HuH-7.5 (cell line): ENCODE measurements around the gene AFF3.
"Not testable (repeated sequence)": the region's sequence is repeated elsewhere in the genome, so short reads cannot be mapped to it uniquely, and the experiment has no call there.

Experiments used
- DNase-seq: peaks from one replicate; pipeline ENCODE4 v3.0.0; 2011; ENCODE audit warnings: low spot score

Gene AFF3

DNA sequence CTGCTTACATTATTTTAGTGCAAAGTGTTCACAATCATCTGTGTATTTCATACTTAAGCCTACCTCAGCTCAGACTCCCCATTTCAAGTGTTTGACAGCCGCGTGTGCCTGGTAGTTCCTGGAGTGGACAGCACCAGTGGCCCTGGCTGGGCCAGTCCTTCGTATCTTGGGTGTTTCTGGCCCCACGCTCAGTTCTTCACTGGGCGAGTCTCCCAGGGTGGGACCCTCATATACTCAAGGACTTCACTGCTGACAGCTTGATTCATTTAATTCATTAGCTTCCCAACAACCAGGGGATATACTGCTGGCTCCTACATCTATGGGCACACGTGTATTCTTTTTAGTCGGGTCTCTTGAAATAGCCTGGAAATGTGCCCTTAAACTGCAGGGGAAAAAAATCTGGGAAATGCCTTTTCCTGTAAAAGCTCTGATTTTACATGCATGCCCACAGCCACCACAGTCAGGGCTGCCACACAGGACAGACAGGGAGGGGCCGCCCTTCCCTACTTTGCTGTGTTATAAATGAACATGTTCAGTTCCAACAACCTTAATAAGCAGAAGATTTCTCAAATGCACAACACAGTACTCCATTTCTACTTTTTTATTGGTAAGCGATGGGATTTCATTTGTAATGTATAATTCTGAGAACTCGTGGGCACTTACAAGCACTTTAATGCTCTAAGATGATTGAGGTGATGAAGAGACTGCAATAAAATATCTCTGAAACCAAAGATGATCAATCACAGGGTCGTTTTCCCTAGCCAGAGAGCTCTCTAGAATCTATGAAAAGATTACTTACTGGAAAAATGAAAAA lies 447.1 kb downstream of the AFF3 start:
- DNase-seq = no peak

GRCh38 chr2:99694331-99694730 lies 448.1 kb downstream of the AFF3 start:
- DNase-seq = no peak

DNA sequence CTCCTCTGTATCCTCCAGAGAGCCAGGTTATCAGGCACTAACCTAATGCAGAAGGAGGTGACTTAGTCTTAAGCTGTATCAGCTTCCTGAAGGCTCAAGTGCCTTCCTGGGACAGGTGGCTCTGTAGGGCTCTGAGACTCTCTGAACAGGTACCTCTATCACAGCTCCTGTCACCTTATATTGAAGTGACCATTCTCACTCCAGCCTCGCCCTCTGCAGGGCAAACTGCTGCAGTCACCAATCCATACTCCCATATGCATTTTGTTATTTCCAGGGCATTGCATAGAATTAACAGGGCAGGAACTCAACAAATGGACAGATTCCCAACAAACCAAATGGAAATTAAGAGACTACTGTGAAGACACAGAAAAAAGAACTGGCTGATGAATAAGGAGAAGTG lies 449.6 kb downstream of the AFF3 start:
- DNase-seq = no peak

DNA sequence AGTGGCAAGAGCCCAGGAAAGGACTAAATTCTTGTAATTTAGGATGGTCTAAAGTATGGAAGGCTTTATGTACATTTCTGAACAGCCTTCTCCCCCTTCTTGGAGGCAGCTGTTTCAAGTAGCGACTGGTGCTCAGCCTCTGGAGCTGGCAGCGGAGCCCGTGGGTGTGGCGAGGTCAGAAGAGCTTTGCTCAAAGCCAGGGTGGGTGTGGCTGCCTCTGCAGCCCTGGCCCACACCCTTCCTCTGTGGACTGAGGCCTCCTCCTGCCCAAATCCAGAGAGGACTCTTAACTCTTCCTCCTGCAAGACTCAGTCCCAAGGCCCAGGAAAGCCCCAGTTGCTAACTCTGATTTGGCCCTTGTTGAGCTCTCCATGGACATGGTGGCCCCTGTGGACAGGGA lies 450.5 kb downstream of the AFF3 start:
- DNase-seq = no peak

DNA sequence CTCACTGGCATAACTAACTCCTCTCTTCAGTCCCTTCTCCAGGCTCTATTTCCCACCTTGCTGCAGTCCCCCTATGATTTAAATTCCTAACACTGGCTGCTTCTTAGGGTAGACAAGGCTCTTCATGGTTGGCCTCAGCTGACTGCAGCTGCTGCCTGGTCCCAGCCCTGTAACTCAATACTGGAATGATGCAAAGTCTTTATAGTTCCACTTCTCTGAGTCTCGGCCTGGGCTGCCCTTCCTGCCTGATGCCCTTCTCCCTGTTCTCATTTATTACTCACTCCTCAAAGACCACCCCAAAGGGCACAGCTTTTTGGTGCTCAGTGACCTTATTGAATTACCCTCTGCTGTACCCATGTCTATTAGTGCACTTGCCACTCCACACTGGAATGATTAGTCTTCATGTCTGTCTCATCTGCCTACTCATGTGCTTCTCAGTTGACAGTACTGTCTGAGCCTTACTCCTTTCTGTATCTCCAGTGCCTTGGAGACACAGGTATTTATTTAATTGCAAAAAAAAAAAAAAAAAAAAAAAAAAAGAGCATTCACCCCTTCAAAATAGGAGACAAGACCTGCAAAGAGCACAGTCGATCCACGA lies 453.1 kb downstream of the AFF3 start:
- no peak for DNase-seq

GRCh38 chr2:99688699-99689098 lies 453.7 kb downstream of the AFF3 start:
- no peak for DNase-seq

GRCh38 chr2:99682275-99683060 lies 459.9 kb downstream of the AFF3 start:
- DNase-seq = no peak

DNA sequence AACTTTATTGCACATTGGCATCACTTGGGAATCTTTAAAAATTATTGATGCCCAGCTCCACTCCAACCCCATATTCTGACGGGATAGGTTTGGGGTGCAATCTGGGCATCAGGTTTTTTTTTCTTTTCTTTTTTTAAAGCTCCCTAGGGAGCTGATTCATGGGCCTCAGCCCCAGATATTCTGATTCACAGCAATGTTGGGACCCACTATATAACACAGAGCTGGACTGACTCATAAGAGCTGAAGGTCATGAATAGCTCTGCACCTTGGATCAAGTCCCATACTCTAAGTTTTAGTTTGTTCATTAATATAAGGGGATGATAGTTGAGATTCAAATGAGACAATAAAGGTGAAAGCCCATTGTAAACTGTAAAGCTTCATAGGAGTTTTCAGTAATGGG lies 461.4 kb downstream of the AFF3 start:
- DNase-seq = no peak

- DNase-seq = no peak
These were observed 462.9 kb downstream of the AFF3 start for GRCh38 chr2:99679518-99679917.

DNA sequence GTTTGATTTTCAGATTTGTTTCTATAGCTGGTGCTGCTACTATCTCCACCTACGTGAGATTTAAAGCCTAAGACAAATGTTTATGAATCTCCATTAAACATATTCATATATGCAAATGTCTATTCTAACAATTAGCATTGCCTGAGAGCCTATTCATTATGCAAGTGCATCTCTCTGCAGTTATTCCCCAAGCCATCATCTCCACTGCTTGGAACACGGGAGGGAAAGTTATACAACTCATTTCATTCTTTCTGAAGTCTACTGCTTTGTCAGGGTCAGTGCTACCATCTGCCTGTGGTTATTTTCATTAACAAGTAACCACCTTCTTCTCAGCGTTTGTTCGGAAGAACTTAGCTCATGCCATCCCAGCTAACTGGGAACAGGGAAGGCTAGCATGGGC lies 463.8 kb downstream of the AFF3 start:
- DNase-seq = no peak

DNA sequence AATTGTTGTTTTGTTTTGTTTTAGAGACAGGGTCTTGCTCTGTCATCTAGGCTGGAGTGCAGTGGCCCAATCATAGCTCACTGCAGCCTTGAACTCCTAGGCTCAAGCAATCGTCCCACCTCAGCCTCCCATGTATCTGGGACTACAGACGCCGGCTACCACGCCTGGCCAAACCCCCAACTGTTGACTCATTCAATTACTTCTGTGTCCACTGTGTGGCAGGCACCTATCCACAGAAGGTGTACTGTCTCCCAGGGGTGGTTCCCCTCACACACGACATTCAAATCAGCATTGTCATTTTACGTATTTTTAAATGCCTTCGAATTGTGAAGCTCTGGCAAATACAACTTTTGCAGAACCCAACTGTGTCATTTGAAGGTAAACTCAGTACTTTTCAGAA lies 464.6 kb downstream of the AFF3 start:
- DNase-seq = no peak

GRCh38 chr2:99675130-99675661 lies 467.2 kb downstream of the AFF3 start:
- DNase-seq = no peak

GRCh38 chr2:99674090-99674489 lies 468.3 kb downstream of the AFF3 start:
- DNase-seq = no peak

DNA sequence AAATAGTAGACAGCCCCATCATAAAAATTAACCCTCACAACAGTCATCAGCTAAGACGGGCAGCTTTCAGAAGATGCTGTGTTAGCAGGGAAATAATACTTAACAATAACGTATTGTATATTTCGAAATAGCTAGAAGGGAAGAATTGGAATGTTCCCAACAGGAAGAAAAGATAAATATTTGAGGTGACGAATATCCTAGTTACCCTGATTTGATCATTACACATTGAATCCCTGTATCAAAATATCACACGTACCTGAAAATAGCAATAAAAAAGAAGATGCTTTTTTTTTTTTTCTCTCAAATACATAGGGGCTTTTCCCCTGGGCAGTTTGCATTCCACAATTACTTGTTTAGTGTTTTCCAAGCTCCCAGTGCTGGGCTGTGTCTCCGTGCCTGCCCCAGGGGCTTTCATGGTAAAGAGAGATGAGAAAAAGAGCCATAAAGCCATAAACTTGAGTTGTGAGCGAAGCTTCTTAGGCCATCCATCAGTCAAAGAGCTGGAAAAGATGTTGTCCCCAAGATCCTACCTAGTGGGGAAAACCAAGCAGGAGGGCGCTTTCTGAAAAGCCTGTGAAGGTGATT lies 469.5 kb downstream of the AFF3 start:
- DNase-seq = no peak

DNA sequence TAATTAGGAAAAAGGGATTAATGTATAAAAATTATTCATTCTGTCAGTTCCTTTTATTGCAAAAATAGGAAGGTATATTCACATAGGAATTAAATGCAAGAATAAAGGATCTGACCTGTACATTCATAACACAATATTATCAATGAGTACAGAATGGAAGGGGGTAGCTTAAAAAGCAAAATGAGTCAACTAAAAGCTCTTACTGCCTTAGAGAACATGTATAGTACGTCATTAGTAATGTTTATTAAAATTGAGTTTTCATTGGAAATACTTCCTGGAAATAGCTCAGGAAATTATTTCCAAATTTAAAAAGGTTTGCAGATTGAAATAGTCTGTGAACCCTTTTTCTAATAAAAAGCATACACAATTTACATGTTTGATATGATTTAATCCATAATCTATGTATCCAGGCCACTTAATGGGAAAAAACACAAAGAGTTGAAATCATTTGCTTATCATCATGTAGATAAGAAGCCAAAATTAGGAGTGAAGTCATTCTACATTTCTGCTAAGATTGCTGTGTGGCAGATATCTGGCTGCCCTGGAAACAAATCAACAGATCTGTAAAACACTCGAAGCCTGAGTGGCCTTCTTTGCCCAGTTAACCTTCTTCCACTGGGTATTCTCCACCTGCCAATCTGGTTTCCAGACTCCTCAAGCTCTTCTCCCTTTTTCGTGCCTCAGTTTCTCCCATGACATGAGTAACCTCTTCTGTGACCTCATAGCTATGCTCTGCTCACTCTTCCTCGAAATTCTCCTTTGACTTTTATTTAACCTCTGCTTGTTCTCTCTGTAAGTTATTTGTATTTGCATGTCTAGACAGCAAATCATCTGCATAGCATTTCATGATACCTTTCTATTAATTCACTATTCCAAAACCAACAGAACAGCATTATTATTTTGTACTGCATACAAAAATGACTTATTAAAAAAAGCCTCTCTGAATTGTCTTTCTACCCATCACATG lies 471.3 kb downstream of the AFF3 start:
- DNase-seq = no peak

- DNase-seq = no peak
These were observed 476.1 kb downstream of the AFF3 start for GRCh38 chr2:99666256-99666655.

DNA sequence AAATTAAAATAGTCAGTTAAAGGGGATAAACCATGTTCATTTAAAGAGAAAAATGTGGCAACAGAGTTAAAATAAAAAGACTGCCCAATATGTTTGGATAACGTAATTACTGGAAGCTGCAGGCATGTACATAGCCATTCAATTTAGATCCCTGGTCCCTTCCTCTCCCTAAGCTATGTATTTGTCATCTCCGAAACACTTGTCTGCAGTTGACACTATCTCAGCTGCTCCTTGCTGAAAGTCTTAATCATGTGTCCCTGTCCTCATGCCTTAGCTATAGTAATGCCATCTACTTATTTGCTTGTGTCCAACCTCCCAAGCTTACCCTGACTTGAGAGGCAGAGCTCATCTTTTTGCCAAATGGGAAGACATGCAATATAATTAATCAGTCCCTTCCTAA lies 478.7 kb downstream of the AFF3 start:
- DNase-seq = no peak

DNA sequence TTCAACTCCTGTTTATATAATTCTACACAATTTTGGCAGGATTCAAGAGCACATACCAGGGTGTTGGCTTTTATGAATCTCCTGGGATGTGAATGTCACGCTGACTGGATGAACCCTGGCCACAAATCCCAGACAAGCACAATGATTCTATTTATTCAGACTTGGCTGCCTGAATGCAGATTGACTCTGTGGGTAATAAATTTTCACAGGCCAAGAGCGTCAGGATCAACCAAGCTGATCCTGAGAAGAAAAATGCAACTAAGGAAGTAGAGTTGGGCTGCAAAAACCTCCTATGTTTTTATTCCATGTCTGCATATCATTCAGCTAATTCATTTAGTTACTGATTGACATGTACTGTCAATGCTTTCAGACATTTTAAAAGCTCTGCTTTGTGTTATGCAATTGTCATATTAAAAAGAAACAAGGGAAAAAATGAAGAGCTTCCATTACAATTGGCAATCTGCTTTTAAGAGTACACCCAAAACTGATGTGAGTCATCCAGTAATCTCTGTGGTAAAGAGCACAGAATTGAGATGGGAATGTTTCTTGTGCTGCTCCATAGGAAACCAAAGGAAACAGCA lies 479.5 kb downstream of the AFF3 start:
- no peak for DNase-seq

DNA sequence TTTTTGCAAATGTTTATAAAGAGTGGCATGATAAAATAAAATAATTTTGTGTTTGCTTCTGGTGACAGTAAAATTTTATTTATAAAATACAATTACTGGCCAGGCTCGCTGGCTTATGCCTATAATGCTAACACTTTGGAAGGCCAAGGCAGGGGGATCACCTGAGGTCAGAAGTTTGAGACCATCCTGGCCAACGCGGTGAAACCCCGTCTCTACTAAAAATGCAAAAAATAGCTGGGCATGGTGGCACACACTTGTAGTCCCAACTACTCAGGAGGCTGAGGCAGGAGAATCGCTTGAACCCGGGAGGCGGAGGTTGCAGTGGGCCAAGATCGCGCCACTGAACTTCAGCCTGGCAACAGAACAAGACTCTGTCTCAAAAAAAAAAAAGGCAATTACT lies 480.6 kb downstream of the AFF3 start:
- DNase-seq = not testable (repeated sequence)

DNA sequence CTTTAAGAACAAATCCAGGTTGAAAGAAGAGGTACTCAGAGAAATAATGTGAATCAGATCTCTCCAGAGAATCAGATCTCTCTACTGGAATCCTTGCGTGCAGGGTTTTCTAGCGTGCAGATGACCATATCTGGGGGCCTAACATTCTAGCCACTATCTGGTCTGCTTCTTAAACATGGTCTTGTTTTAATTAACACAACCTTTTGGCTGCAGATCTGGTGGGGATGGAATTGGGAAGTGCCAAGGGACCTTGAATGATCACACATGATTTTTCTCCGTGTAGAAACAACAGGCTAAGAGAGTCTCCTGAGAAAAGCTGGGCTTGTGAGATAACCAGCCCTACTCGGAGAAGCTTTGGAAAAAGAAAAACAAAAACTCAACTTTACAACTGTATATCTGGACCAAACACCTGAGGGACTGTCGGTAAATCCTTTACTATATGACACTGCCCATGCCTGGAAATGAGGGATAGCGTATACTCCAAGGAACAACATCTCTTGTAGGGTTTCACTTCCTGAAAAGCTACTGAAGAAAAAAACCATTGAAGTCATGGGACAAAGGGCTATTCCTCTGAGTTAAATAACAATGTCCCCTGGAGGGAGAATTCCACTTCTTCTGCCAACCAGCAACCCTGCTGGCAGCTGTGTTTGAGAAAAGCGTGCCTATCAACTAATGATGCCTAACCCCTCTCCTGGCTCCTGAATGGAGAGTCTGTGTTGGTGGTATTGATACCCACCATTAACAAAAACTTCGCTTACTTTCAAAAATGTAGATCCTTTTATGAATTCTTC lies 481.6 kb downstream of the AFF3 start:
- no peak for DNase-seq
